Mesenchymal stem cell (in vitro differentiated cells and primary cell): ENCODE measurements around the gene ACMSD.

Experiments
- DNase-seq: peaks from one replicate; pipeline ENCODE4 v3.0.0-alpha.2; 2013
- H2AFZ ChIP-seq: one replicate; pipeline ENCODE4 v1.6.1; 2013; ENCODE audit warnings: low read depth, mild to moderate bottlenecking, control low read depth, inconsistent platforms, low read length, moderate library complexity
- H2AK5ac ChIP-seq: 2 replicates; pipeline ENCODE4 v1.6.1; 2013; ENCODE audit warnings: low read length, moderate library complexity, mild to moderate bottlenecking, inconsistent platforms; ENCODE audit not compliant: severe bottlenecking
- H2BK120ac ChIP-seq: one replicate; pipeline ENCODE4 v1.6.1; 2013; ENCODE audit warnings: low read depth, mild to moderate bottlenecking, inconsistent platforms, low read length, moderate library complexity
- H2BK12ac ChIP-seq, 2 experiments: one replicate each; pipeline ENCODE4 v1.6.1; 2013; ENCODE audit warnings: inconsistent platforms in 2 of 2, low read length in 2 of 2, mild to moderate bottlenecking in 2 of 2, moderate library complexity in 2 of 2, control low read depth in 1 of 2
- H2BK15ac ChIP-seq: one replicate; pipeline ENCODE4 v1.6.1; 2013; ENCODE audit warnings: mild to moderate bottlenecking, low read depth, inconsistent platforms; ENCODE audit not compliant: poor library complexity, severe bottlenecking
- H2BK5ac ChIP-seq: 2 replicates; pipeline ENCODE4 v1.6.1; 2013; ENCODE audit warnings: low read depth, mild to moderate bottlenecking, low read length, control low read depth, inconsistent platforms; ENCODE audit not compliant: poor library complexity, severe bottlenecking
- H3K14ac ChIP-seq, 2 experiments: one replicate each; pipeline ENCODE4 v1.6.1; 2013; ENCODE audit warnings: inconsistent platforms in 2 of 2, low read length in 2 of 2, control low read depth in 1 of 2, mild to moderate bottlenecking in 1 of 2, moderate library complexity in 1 of 2
- H3K18ac ChIP-seq, 2 experiments: one replicate each; pipeline ENCODE4 v1.6.1; 2013; ENCODE audit warnings: inconsistent platforms in 2 of 2, low read length in 2 of 2, control low read depth in 1 of 2, low read depth in 1 of 2, mild to moderate bottlenecking in 1 of 2
- H3K23ac ChIP-seq, 2 experiments: one replicate each; pipeline ENCODE4 v1.6.1; 2013; ENCODE audit warnings: inconsistent platforms in 2 of 2, low read length in 2 of 2, mild to moderate bottlenecking in 2 of 2, moderate library complexity in 2 of 2, control low read depth in 1 of 2
- H3K27ac ChIP-seq: 2 replicates; pipeline ENCODE4 v1.5.1; 2013; ENCODE audit warnings: mild to moderate bottlenecking, moderate library complexity, low read length, control low read depth, inconsistent platforms; ENCODE audit not compliant: poor library complexity, severe bottlenecking
- H3K27me3 ChIP-seq, 2 experiments: 2 replicates each; pipeline versions ENCODE4 v1.6.1 to v1.7.0; 2013; ENCODE audit warnings: low read length in 2 of 2, mild to moderate bottlenecking in 2 of 2, moderate library complexity in 2 of 2, control low read depth in 1 of 2, inconsistent platforms in 1 of 2; ENCODE audit not compliant: control insufficient read depth in 1 of 2, insufficient read depth in 1 of 2
- H3K36me3 ChIP-seq, 2 experiments: 2 replicates each; pipeline versions ENCODE4 v1.6.1 to v1.7.0; 2013; ENCODE audit warnings: low read length in 2 of 2, control low read depth in 1 of 2, inconsistent platforms in 1 of 2, low read depth in 1 of 2, mild to moderate bottlenecking in 1 of 2; ENCODE audit not compliant: insufficient read depth in 2 of 2, control insufficient read depth in 1 of 2
- H3K4ac ChIP-seq, 2 experiments: one replicate each; pipeline ENCODE4 v1.6.1; 2013; ENCODE audit warnings: inconsistent platforms in 2 of 2, low read length in 2 of 2, mild to moderate bottlenecking in 2 of 2, moderate library complexity in 2 of 2, control low read depth in 1 of 2, low read depth in 1 of 2
- H3K4me1 ChIP-seq: 2 replicates; pipeline ENCODE4 v1.6.1; 2013; ENCODE audit warnings: low read depth, low read length, control low read depth; ENCODE audit not compliant: control insufficient read depth, insufficient read depth
- H3K4me2 ChIP-seq: 2 replicates; pipeline ENCODE4 v1.6.1; 2013; ENCODE audit warnings: low read length, mild to moderate bottlenecking, inconsistent platforms; ENCODE audit not compliant: poor library complexity, severe bottlenecking
- H3K4me3 ChIP-seq, 2 experiments: 2 replicates each; pipeline versions ENCODE4 v1.5.1 to v1.7.0; 2013; ENCODE audit warnings: low read length in 2 of 2, mild to moderate bottlenecking in 2 of 2, control low read depth in 1 of 2, low read depth in 1 of 2; ENCODE audit not compliant: insufficient read depth in 1 of 2
- H3K79me1 ChIP-seq: replicated peaks from 2 replicates; pipeline ENCODE4 v1.6.1; 2013; ENCODE audit warnings: mild to moderate bottlenecking, control low read depth, low read length, inconsistent platforms; ENCODE audit not compliant: poor library complexity, severe bottlenecking
- H3K9ac ChIP-seq: 2 replicates; pipeline ENCODE4 v1.7.0; 2013; ENCODE audit warnings: mild to moderate bottlenecking, low read length, moderate library complexity
- H3K9me3 ChIP-seq: 2 replicates; pipeline ENCODE4 v1.7.0; 2013; ENCODE audit warnings: mild to moderate bottlenecking, low read length; ENCODE audit not compliant: control insufficient read depth
- H4K8ac ChIP-seq: one replicate; pipeline ENCODE4 v1.6.1; 2013; ENCODE audit warnings: inconsistent platforms, mild to moderate bottlenecking, low read length, moderate library complexity
- H4K91ac ChIP-seq: one replicate; pipeline ENCODE4 v1.6.1; 2013; ENCODE audit warnings: mild to moderate bottlenecking, low read length, inconsistent platforms
- WGBS: methylation state at CpG from one replicate; pipeline ENCODE4 v1.1.7; 2013; ENCODE audit warnings: mixed read lengths; 5-methylcytosine and 5-hydroxymethylcytosine counted together

ACMSD gene

DNA sequence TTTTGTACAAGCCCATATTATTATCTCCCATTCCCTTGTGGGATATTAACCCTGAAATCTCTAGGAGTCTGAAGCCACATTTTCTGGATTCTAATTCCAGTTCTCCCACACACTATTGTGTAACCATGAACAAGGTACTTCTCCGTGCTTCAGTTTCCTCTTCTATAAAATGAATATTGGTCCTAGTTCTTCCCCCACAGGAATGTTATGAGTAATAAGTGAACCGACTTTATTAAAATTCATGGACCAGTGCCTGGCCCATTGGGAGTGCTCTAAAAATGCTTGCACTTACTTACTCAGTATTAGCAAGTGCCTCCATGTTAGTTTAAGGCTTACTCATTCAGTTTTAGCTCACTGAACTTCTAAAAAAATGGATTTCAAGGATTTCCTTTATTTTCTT lies 1.4 kb upstream of the ACMSD start:
- WGBS: 79% methylated on average over 2 of the region's 2 CpGs
- Histone ChIP-seq H3K23ac (no peak overlapping the region), H3K9ac (peak overlapping the region; percentile 61), H3K18ac (no peak overlapping the region), H2BK15ac (no peak overlapping the region), H3K4ac (no peak overlapping the region), H3K36me3 (no peaks in the 10 kb centered on the region), H3K4me2 (no peak overlapping the region), H3K79me1 (no peaks in the 10 kb centered on the region), H3K27ac (peak overlapping the region; percentile 99), H3K4me1 (peaks cover 4% of the 10 kb centered on the region), H2BK120ac (no peak overlapping the region), H3K9me3 (peaks cover 17% of the 10 kb centered on the region), H3K14ac (no peak overlapping the region), H3K27me3 (no peaks in the 10 kb centered on the region), H4K91ac (no peak overlapping the region), H4K8ac (no peak overlapping the region), H3K4me3 (no peak overlapping the region), H2BK12ac (no peak overlapping the region), H2AFZ (no peak overlapping the region), H2BK5ac (no peak overlapping the region), H2AK5ac (no peak overlapping the region)
- DNase-seq: no peak

GRCh38 chr2:134839649-134840048 lies 1.2 kb downstream of the ACMSD start:
- no peak overlapping the region for H3K23ac ChIP-seq
- no peak overlapping the region for H2AK5ac ChIP-seq
- 88% methylated on average over 1 of the region's 2 CpGs for WGBS
- H2BK120ac ChIP-seq: no peak overlapping the region
- no peak overlapping the region for H3K4me2 ChIP-seq
- H2AFZ ChIP-seq: no peak overlapping the region
- H3K27me3 ChIP-seq: peaks cover 0 to 10% of the 10 kb centered on the region in 2 experiments
- no peaks in the 10 kb centered on the region for H3K79me1 ChIP-seq
- H4K8ac ChIP-seq: no peak overlapping the region
- no peak for DNase-seq
- no peak overlapping the region for H2BK12ac ChIP-seq
- no peak overlapping the region for H3K4ac ChIP-seq
- H2BK15ac ChIP-seq: no peak overlapping the region
- H3K27ac ChIP-seq: peak overlapping the region; percentile 50
- no peak overlapping the region for H3K4me3 ChIP-seq
- peaks cover 17% of the 10 kb centered on the region for H3K9me3 ChIP-seq
- H3K18ac ChIP-seq: no peak overlapping the region
- H3K9ac ChIP-seq: no peak overlapping the region
- H3K36me3 ChIP-seq: no peaks in the 10 kb centered on the region
- H3K4me1 ChIP-seq: peaks cover 10% of the 10 kb centered on the region
- no peak overlapping the region for H4K91ac ChIP-seq
- no peak overlapping the region for H2BK5ac ChIP-seq
- no peak overlapping the region for H3K14ac ChIP-seq

DNA sequence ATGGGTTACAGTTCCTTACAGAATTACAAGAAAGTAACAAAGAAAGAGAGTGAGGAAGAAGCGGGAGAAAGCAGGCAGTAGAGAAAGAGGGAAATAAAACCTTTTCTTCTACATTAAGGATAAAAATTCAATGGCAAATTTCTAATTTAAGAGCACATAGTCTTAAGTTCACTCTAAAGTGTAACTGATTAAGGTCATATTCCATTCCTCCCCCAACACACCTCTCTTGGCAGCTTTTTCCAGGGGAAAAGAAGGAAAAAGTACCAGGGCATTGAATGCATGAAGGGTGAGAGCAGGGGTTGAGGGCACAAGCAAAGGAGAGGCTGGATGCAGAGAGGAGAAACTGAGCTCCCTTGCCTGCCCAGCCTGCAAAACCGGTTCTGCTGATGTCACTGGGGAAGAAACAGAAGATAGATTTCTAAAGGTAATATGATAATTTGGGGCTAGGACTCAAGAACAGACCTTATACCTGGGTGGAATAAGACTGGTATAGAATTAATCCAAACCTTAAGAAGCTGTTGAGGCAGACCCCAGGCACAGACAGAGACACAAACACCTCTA lies 4.6 kb downstream of the ACMSD start:
- WGBS: 91% methylated on average over 1 of the region's 2 CpGs

DNA sequence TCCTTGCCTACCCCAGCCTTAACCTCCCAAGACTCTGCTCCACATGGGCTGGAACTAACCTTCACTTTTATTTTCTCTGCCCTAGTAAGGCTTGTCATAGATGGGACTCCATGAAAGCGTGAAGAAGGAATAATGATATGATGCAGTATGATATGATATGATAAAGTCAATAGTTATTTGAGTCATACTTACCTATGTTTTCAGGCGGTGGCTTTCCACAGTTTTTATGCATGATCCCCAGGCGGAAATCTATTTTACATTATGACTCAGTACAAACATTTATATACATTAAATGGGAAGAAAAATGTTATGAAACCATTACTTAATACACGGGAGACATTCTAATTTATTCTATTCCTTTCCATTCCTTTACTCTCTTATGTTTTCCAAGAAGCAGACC lies 5.6 kb downstream of the ACMSD start:
- Histone ChIP-seq H4K8ac (no peak overlapping the region), H3K36me3 (no peaks in the 10 kb centered on the region), H3K23ac (no peak overlapping the region), H3K14ac (no peak overlapping the region), H4K91ac (no peak overlapping the region), H3K9me3 (no peaks in the 10 kb centered on the region), H2BK12ac (no peak overlapping the region), H3K27ac (no peak overlapping the region), H3K4ac (no peak overlapping the region), H3K4me3 (no peak overlapping the region), H3K4me2 (no peak overlapping the region), H2AK5ac (peak overlapping the region; percentile 90), H3K9ac (no peak overlapping the region), H2BK5ac (no peak overlapping the region), H3K18ac (no peak overlapping the region), H3K27me3 (peaks cover 0 to 10% of the 10 kb centered on the region in 2 experiments), H2BK15ac (no peak overlapping the region), H2AFZ (no peak overlapping the region), H3K79me1 (no peaks in the 10 kb centered on the region), H3K4me1 (peaks cover 15% of the 10 kb centered on the region), H2BK120ac (no peak overlapping the region)
- DNase-seq: no peak
- 100% methylated on average over 1 of the region's 4 CpGs for WGBS

More for the DNA sequence above, 4.6 kb downstream of the ACMSD start:
- H3K23ac ChIP-seq: no peak overlapping the region
- DNase-seq: no peak
- no peak overlapping the region for H3K9ac ChIP-seq
- no peak overlapping the region for H4K8ac ChIP-seq
- no peak overlapping the region for H3K4me2 ChIP-seq
- H3K27ac ChIP-seq: no peak overlapping the region
- H3K4ac ChIP-seq: no peak overlapping the region
- H2BK12ac ChIP-seq: no peak overlapping the region
- H3K4me3 ChIP-seq: no peak overlapping the region
- no peak overlapping the region for H2AFZ ChIP-seq
- peak overlapping the region; percentile 18 for H2AK5ac ChIP-seq
- H2BK120ac ChIP-seq: no peak overlapping the region
- H2BK5ac ChIP-seq: no peak overlapping the region
- no peaks in the 10 kb centered on the region for H3K36me3 ChIP-seq
- no peaks in the 10 kb centered on the region for H3K9me3 ChIP-seq
- no peak overlapping the region for H2BK15ac ChIP-seq
- H3K18ac ChIP-seq: no peak overlapping the region
- H3K4me1 ChIP-seq: peaks cover 15% of the 10 kb centered on the region
- H3K27me3 ChIP-seq: peaks cover 0 to 10% of the 10 kb centered on the region in 2 experiments
- no peak overlapping the region for H3K14ac ChIP-seq
- H4K91ac ChIP-seq: no peak overlapping the region
- H3K79me1 ChIP-seq: no peaks in the 10 kb centered on the region
